Neural crest cell (in vitro differentiated cells): ENCODE data around the gene HMCN2. TPM values are rescaled to one million over a fixed set of nuclear protein-coding genes. Genes with fewer than 3 reads are reported as not detected.
"Not testable (repeated sequence)": the region's sequence is repeated elsewhere in the genome, so short reads cannot be mapped to it uniquely, and the experiment has no call there.

Experiments used
- DNase-seq: peaks from one replicate; pipeline ENCODE4 v3.0.0; 2021; ENCODE audit warnings: low read depth, mixed read lengths, low spot score
- H3K27ac Mint-ChIP-seq: one replicate; pipeline ENCODE4 v1.8.0; 2021; ENCODE audit warnings: mild to moderate bottlenecking, mixed read lengths; ENCODE audit not compliant: unreplicated experiment
- H3K27me3 Mint-ChIP-seq: 2 replicates; pipeline ENCODE4 v1.8.0; 2021; ENCODE audit warnings: low read depth, mild to moderate bottlenecking, mixed read lengths
- H3K36me3 Mint-ChIP-seq: 2 replicates; pipeline ENCODE4 v1.8.0; 2021; ENCODE audit warnings: low read depth, mild to moderate bottlenecking, mixed read lengths
- H3K4me1 Mint-ChIP-seq: 2 replicates; pipeline ENCODE4 v1.8.0; 2021; ENCODE audit warnings: mixed read lengths
- H3K4me3 Mint-ChIP-seq: one replicate; pipeline ENCODE4 v1.8.0; 2021; ENCODE audit warnings: mild to moderate bottlenecking, mixed read lengths
- H3K9me3 Mint-ChIP-seq: 2 replicates; pipeline ENCODE4 v1.8.0; 2021; ENCODE audit warnings: mixed read lengths
- CTCF ChIP-seq: fragments of 200-600 bp; sonication (generic); conservative IDR thresholded peaks from 2 replicates; pipeline ENCODE4 v1.5.0; 2021; ENCODE audit warnings: antibody characterized with exemption, mild to moderate bottlenecking
- total RNA-seq: library from RNA; stranded (reverse); gene quantifications from 2 replicates; pipeline ENCODE4 v1.2.1, GENCODE V29; 2021

Gene HMCN2
- total RNA-seq, 1 donor from 2014 or later = not detected

GRCh38 chr9:130245474-130245873 is 20.1 kb upstream of the HMCN2 start:
- no peak for TF ChIP-seq CTCF
- H3K27ac Mint-ChIP-seq = no peak overlapping the region
- peaks cover 14% of the 10 kb centered on the region for H3K27me3 Mint-ChIP-seq
- peaks cover 2% of the 10 kb centered on the region for H3K9me3 Mint-ChIP-seq
- no peak for DNase-seq
- H3K36me3 Mint-ChIP-seq = no peaks in the 10 kb centered on the region
- no peak overlapping the region for H3K4me3 Mint-ChIP-seq
- H3K4me1 Mint-ChIP-seq = peaks cover 15% of the 10 kb centered on the region

- TF ChIP-seq CTCF = no peak
- H3K27me3 Mint-ChIP-seq = peaks cover 18% of the 10 kb centered on the region
- H3K27ac Mint-ChIP-seq = no peak overlapping the region
- H3K4me1 Mint-ChIP-seq = peaks cover 9% of the 10 kb centered on the region
- peaks cover 2% of the 10 kb centered on the region for H3K9me3 Mint-ChIP-seq
- H3K4me3 Mint-ChIP-seq = no peak overlapping the region
- DNase-seq = no peak
- H3K36me3 Mint-ChIP-seq = no peaks in the 10 kb centered on the region
Measured at GRCh38 chr9:130246126-130246525, 19.4 kb upstream of the HMCN2 start.

GRCh38 chr9:130254747-130255630 is 10.6 kb upstream of the HMCN2 start:
- Mint-ChIP-seq H3K27ac (no peak overlapping the region), H3K4me1 (no peaks in the 10 kb centered on the region)

GRCh38 chr9:130255631-130256134 is 9.9 kb upstream of the HMCN2 start:
- H3K9me3 Mint-ChIP-seq = no peaks in the 10 kb centered on the region
- no peak overlapping the region for H3K4me3 Mint-ChIP-seq
- H3K36me3 Mint-ChIP-seq = no peaks in the 10 kb centered on the region
- no peak overlapping the region for H3K27ac Mint-ChIP-seq
- H3K27me3 Mint-ChIP-seq = peaks cover 23% of the 10 kb centered on the region
- no peak for DNase-seq
- no peaks in the 10 kb centered on the region for H3K4me1 Mint-ChIP-seq
- no peak for TF ChIP-seq CTCF

More at GRCh38 chr9:130254747-130255630, 10.6 kb upstream of the HMCN2 start:
- Mint-ChIP-seq H3K4me3 (no peak overlapping the region), H3K27me3 (peaks cover 26% of the 10 kb centered on the region), H3K36me3 (no peaks in the 10 kb centered on the region), H3K9me3 (peaks cover 2% of the 10 kb centered on the region)
- DNase-seq = no peak
- TF ChIP-seq CTCF = no peak

- Mint-ChIP-seq H3K4me1 (no peaks in the 10 kb centered on the region), H3K4me3 (no peak overlapping the region), H3K9me3 (no peaks in the 10 kb centered on the region), H3K36me3 (no peaks in the 10 kb centered on the region), H3K27ac (no peak overlapping the region), H3K27me3 (peaks cover 30% of the 10 kb centered on the region)
- no peak for TF ChIP-seq CTCF
- DNase-seq = no peak
Measured at GRCh38 chr9:130256644-130257043, 8.9 kb upstream of the HMCN2 start.

- H3K4me1 Mint-ChIP-seq, H3K4me3 Mint-ChIP-seq, H3K9me3 Mint-ChIP-seq, DNase-seq, H3K27ac Mint-ChIP-seq, H3K36me3 Mint-ChIP-seq: not testable (repeated sequence)
- H3K27me3 Mint-ChIP-seq = peaks cover 45% of the 10 kb centered on the region
Measured at GRCh38 chr9:130258137-130258536, 7.4 kb upstream of the HMCN2 start.
